GM19397 (cell line): ENCODE data around the gene ZFAND2B.

Experiments
- ATAC-seq: cut with Tn5 transposase; IDR thresholded peaks from one replicate; pipeline ENCODE4 v1.9.1; 2021; ENCODE audit warnings: mild to moderate bottlenecking, moderate library complexity; ENCODE audit not compliant: unreplicated experiment

The ZFAND2B gene

DNA sequence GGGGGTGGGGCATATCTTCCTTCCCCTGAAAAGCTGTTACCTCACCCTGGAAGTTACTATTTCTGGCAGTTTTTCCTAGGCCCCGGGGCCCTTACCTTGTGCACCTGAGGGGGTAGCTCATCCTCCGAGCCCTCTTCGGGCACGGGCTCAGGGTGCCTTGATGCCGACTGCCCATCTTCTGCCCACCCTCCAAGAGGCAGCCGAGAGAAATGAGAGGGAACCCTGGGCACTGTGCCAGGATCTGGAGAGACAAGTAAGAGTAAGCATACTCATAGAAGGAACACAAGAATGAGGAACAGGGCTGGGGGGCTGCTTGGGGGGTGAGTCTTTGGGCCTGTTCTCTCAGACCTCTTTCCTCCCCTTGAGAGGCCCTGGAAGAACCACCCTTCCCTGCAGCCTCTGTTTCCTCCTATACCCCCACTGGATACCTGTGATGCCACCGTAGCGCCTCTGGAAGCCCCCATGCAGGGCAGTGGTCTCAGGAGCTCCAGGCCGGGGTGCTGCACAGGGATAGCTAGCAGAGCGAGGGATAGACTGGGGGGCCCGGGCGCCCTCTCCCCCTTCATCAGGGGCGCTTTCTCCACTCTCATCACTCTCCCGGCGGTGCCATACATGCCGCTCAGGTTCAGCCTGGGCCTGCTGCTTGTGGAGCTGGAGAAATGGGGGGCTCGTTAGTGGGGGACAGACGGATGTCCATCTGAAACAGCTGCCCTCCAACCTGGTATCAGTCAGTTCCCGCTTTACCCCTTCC is 14.2 kb downstream of the ZFAND2B start:
- ATAC-seq: no peak

DNA sequence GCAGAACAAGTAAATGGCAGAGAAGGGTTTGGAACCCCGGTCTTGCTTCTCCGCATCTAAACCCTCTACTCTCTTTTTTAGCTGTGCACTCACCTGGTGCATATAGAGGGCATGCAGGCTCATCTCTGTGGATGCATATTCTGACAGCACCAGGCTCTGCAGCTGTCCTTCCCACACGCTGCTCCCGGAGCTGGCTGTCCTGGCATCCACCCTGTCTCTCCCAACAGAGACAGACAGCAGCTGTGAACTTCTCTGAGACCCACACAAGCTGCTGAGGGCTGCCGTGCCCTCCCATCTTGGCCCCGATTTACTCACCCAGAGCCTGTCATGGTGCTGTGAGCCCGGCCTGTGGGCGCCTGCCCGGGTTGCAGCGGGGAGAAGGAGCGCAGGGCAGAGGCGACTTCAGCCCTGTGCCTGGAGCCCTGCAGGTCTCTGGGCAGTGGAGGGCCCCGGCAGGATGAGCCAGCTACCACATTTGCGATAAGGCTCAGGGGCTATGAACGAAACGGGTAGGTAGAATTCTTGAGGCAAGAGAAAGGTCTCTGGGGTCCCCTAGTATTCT is 15.5 kb downstream of the ZFAND2B start:
- ATAC-seq: no peak

DNA sequence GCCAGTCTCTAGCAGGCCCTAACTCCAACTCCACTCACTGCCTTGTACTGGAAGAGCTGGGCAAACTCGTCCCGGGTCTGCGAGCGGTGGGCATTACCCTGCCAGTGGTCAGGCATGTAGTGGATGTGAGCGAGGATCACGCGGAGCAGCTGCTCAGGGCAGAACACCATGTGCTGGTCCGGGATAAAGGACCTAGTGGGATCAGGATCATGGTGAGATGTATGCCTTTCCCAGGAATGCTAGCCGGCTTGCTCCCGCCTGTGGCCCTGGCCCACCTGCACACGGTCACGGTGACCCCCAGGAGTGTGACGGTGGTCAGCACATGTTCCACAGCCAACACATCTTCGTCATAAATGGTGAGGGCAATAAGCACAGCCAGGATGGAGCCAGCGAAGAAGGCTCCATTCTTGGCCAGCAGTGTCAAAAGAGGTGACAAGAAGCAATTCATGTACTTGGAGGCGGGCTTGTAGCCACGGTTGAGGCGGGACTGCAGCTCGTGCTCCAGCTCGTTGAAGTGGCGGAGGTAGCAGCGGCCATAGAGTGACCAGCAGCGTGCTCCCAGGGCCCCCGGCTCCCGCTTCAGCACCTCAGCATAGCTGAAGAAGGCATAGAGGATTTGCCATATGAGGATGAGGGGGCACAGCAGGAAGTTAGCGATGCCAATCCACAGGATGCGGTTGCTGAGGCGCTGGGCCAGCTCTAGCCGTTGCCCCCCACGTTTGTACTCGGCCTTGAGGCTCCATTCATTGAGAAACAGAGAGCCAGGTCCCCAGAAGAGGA is 17.4 kb downstream of the ZFAND2B start:
- ATAC-seq: no peak

DNA sequence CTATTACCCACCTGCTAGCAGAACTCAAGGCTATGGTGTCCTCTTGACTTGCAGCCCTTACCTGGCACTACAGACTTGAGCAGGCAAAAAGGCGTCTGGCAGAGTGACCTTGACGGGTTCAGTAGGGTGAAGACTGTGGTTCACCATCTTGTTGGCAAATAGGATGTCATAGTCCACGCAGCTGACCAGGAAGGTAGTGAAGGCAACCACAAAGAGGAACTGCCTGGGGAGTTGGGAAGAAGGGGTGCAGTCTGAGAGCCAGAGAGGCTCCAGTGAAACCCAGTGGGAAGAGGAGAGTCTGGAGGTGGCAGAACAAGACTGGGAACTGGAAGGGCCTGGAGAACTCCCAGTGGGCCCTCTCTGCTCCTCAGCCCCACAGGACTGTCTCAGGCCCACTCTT is 18.8 kb downstream of the ZFAND2B start:
- no peak for ATAC-seq

DNA sequence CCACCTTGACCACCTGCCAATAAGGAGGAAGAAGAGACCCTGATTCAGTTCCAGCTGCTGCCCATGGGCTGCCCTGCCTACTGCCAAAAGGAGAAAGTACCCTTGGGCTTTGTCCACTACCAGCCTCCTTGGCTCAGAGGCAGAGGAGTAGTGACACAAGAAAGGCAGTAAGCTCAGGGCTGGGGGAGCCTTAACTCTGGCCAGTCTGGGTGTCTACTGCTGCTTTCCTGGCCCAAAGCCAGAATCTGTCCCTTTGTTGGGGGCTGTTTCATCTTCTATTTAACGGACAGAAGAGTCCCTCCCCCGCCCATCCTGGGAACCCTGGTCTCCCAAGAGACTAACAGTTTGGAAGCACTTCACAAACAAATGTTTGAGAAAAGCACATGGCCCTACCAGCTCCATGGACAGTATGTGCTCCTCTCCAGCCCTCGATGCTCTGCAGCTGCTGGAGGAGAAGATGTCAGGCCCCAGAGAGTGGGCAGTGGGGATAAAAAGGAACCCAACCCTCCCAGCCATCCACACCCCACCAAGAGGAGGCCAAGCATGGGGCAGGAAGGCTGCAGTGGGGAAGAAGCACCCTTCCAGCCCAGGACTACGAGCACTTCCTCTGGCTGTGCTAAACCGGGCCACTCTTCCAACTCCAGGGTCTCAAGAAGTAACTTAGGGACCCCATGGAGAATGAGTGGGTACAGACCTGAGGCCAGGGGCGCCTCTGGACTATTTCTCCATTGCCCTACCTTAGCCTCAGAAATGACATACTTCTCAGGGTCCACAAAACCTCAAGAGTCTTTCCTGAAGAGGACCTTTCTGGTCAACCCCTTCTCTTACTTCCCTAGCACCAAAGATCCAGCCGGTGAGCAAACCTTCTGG is 21.7 kb downstream of the ZFAND2B start:
- ATAC-seq: no peak

DNA sequence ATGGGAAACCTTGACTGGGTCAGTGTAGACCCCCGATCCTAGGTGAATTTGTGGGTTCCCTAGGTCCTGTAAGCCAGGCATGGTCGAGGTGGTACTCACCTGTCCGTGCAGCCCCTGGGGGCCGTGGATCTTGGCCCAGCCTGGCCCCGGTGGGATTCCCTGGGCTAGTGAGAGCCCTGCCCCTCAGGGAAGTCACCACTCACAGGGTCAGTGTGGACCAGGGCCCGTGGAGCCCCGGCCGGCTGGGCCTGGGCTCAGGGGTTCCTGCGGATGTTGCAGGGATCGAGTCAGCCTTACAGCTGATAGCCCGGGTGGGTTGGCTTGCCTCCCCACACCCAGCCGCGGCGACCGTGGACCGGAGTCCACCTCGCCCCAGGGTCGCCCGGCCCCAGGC is 22.3 kb downstream of the ZFAND2B start:
- ATAC-seq: peak; percentile 20

DNA sequence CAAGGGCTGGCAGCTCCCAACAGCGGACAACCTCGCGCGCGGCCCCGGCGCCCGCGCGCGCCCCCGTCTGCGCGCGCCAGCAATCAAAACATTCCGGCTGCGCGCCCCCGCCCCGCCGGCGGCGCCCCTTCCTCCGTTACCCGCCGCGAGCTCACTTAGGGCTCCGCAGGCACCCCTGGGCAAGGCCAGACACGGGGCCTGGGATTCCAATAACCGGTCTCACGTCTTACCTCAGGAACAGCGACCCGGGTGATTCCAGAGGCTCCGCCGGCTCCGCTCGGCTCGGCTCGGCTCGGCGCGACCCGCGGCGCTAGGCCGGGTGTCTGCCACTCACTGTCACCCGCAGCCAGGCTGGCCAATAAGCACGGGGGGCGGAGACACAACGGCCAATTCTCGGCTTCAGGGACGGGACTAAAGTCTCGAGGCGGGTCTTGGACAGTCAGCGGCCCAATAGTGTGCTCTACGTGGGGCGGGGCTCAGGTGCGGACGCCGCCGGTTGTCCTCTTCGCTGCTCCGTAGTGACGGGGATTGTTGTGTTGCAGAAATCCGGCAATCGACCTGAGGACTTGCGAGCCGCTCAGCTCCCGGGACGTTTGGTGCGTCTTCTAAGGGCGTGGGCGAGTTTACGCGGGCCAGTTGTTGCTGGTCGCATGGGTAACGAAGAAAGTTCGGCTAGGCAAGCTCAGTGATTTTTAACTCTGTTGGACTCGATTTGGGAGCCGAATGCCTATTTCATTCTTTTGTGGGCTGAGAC is 22.9 kb downstream of the ZFAND2B start, which contains the start of the genes ANKZF1 and ATG9A:
Gene ANKZF1, plus strand, starts transcription at position 502 of the 754 bp plus-strand sequence. CDS start 452 bp downstream, outside the sequence.
Gene ATG9A, minus strand, starts transcription at position 332 of the 754 bp plus-strand sequence. CDS start 1,612 bp downstream, outside the sequence.
- peak; percentile 97 for ATAC-seq

DNA sequence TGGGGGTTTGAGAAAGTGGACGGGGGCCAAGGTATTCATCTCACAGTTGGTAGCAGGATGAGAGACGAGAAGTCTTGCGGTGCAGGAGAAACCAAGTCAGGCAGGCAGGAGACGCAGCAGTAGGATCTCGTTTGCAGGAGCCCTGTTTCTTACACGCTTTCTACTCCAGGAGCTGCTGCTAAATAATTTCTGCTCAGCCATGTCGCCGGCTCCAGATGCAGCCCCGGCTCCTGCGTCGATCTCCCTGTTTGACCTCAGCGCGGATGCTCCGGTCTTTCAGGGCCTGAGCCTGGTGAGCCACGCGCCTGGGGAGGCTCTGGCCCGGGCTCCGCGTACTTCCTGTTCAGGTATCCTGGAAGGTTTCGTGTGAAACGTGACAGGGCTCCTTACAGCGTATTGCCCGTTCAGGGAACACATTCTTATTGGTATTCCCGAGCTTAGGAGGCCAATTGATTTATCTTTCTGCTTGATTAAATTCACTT is 23.5 kb downstream of the ZFAND2B start:
- no peak for ATAC-seq

DNA sequence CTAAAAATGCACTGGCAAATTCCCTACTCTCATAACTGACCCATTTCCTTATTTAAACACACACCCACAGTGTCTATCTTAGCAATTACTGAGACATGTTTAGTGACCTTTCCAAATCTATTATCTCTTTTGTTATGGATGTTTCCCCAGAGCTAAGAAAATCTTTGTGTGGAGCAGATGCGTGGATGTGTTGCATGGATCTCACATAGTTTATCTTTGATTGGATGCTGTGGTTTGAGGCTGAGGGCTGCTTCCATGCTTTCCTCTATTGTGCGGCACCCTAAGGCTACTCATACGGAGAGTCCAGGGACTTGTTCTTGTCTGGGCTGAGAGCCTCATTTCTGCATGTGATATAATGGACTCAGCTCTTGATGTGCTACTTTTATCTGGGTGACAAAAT is 27.7 kb downstream of the ZFAND2B start:
- no peak for ATAC-seq

DNA sequence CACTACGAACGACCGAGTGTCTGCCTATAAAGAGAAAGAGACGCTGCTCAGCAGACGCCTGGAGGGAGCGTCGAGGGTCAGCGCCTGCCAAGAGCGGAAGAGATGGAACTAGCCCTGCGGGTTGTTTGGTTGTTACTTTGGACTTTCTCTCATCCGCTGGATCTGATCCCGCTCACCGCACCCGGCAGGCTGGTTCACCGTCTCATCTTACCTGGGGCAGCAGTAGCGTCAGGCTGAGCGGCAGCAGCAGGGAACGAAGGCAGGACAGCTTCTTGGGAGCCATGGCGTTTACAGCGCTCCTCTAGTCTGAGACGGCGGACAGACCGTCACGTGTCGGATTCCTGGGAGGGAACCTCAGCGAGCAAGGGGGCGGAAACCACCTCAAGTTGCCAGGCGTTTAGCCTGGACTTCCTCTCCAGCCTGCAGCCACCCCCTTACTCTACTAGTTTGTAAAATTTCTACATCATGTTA is 36.7 kb downstream of the ZFAND2B start:
- ATAC-seq: no peak

DNA sequence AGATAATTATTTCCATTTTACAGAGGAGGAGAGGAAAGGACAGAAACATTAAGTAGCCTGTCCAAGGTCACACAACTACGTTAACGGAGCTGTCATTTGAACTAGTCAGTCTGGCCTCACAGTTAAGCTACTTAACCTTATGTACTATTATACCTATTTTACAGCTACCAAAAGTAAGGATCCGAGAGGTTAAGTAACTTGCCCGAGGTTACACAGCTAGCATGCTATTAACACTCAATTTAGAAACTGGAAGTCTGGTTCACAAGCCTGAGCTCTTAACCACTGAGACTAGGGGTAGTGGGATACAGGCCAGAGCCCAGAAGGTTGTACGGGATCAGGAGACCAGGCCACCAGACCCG is 38.2 kb downstream of the ZFAND2B start:
- ATAC-seq: no peak

DNA sequence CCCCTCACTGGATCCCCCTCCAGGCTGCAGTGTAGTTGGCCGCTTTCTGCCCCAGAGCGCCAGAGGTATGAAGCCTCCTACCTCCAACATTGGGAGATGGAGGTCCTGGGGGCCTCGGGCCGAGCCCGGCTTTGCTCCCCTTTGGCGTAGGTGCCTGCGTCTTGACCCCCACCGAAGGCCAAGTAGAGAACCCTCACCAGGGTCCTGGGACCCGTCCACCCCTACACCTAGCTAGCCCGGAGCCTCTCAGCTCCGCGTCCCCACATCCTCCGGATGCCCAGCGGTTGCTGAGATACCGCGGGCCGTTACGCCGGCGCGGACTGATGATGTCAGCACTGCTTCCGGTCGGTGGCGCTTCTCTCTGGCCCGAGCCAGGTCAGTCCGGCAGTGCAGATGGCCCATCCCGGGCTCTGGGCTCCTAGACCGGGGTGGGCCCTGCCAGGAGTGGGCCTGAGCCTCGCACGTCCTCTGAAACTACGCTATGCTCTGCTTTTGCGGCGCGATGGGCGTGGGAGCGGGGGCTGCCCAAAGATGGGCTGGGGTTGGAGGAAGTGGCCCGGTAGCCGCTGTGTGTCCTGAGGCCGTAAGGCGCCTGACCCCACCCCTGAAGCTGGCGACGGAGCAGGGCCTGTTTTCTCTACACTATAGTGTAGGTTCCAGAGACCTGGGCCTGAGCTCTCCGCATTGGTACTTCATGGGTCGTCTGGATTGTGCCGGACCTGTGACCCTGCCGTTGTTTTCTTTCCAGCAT is 38.7 kb downstream of the ZFAND2B start, which contains the start of the genes GLB1L and STK16:
Gene GLB1L, minus strand, starts transcription at position 297 of the 751 bp plus-strand sequence. CDS start 1,871 bp downstream, outside the sequence.
Gene STK16, plus strand, starts transcription at position 332 of the 751 bp plus-strand sequence. CDS start 521 bp downstream, outside the sequence.
- ATAC-seq: peak; percentile 65

DNA sequence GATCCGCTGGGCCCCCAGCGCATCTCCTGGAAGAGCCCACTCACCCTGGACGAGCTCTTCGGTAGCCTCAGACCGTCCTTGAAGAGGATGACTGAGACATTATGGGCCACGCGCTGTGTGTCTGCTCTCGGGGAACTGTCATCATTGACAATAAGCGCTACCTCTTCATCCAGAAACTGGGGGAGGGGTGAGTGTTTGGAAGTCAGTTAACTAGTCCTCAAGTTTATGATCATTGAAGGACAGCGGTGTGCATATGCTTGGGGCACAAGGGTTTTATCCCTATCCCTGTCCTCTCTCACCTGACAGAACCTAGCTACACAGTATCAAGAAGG is 39.3 kb downstream of the ZFAND2B start:
- ATAC-seq: no peak

DNA sequence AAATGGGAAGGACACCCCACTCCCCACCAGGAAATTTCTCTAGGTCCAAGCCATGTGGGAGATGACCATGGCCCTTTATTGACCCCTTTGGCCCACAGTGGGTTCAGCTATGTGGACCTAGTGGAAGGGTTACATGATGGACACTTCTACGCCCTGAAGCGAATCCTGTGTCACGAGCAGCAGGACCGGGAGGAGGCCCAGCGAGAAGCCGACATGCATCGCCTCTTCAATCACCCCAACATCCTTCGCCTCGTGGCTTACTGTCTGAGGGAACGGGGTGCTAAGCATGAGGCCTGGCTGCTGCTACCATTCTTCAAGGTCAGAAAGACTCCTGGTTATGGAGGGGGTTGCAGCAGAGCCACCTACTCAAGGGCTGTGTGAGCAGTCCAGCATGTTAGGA is 40.0 kb downstream of the ZFAND2B start:
- ATAC-seq: no peak

DNA sequence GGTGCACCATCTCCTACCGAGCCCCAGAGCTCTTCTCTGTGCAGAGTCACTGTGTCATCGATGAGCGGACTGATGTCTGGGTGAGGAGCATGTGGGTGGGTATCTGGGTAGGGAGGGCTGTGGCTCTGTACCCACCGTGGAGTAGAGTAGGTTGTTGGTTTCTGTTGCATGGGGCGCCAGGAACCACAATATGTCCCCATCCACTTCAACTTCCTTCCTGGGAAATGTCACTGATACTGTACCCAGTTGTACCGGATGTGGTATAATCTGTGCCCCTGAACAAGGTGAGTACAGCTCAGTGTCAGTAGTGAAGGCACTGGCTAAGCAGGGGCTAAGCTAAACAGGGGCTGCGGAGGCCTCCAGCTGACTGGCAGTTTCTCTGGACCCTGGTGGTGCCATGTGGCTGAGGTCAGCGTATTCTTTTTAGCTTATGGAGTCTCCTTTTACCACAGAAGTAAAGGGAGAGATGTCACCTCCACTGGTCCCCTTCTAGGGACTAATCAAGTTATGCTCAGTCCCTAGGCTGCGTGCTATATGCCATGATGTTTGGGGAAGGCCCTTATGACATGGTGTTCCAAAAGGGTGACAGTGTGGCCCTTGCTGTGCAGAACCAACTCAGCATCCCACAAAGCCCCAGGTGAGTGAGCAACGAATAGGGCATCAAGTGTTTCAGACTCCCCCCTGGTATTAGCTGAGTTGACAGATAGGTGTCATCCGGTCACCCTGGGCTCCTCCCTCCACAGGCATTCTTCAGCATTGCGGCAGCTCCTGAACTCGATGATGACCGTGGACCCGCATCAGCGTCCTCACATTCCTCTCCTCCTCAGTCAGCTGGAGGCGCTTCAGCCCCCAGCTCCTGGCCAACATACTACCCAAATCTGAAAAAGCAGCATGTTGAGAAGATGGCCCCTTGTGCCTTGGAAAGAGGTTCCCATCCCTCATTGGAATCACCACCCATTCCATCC is 41.4 kb downstream of the ZFAND2B start:
- ATAC-seq: no peak

DNA sequence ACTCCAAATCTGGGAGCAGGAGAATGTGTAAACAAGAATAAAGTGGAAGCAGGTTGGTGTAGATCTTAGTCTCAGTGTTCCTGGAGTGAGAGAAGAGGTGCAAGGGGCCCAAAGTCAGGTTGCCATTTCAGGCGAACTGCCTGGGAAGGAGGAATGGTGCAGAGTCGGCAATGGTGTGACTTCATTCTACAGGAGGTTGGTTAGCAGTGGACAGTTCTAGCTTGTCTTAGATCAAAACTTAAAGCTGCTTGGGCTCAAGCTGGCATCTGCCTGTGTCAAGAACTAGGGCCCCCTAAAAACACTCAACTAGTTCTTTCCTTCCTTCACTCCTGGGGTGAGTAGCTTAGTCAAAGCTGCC is 42.2 kb downstream of the ZFAND2B start:
- ATAC-seq: no peak

DNA sequence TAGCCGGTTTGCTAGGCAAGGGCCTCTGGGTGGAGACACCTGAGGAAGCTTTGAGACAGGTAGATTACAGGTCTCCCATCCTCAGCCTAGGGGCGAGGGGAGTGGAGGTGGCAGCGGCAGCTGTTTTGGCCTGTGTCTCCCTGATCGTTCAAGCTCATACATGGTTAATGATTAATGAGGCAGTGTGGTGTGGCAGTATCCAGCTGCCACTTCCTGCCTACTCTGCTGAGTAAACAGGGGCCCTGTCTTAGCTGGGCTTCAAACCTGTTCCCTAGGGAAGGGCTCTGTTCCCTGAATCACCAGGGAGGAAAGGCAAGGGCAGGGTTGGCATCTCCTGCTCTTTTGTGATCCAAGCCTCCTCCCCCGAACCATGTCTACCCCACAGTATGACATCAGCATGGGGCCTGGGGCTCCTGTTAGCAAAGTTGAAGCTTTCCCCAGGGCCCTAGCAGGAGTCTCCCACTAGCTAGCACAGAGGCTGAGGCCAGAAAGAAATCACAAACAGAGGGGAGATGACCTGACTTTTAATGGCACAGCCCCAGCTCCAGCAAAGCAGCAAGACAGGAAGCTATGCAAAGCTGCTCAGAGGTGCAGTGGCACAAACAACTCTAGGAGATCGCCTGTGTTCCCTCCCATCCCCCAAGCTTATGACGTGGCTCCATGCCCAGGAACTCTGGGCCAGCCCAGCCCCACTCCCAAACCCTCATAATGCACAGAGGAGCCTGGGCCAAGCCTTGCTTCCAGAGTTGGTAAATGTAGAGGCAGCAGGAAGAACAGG is 42.8 kb downstream of the ZFAND2B start:
- ATAC-seq: peak; percentile 37
